OCI-LY7 (cell line): ENCODE data around the gene JPH3. TPM values are rescaled to one million over a fixed set of nuclear protein-coding genes. Genes with fewer than 3 reads are reported as not detected.

Source experiments
- BruUV-seq: library from RNA; stranded (reverse); fragments of 400-500 nt; replicated peaks from 2 replicates; lab custom pipeline; 2021; lab: Mats Ljungman, UMichigan
- CTCF ChIA-PET: fragments of 300-600 bp; sonication (Branson Sonifier 250); formaldehyde crosslinking; loops from one replicate; lab custom pipeline; 2022; ENCODE audit warnings: antibody characterized with exemption; ENCODE audit not compliant: unreplicated experiment; lab: Charles Lee
- POLR2A ChIA-PET: fragments of 300-600 bp; sonication (Branson Sonifier 250); formaldehyde crosslinking; loops from one replicate; lab custom pipeline; 2022; ENCODE audit warnings: antibody characterized with exemption; lab: Charles Lee
- DNase-seq: peaks from one replicate; pipeline ENCODE4 v3.0.0-alpha.2; 2015; ENCODE audit warnings: low spot score
- H2AFZ ChIP-seq: fragments of 200-600 bp; sonication (generic), shearing (Covaris generic); 2 replicates; pipeline ENCODE4 v1.6.1; 2014; ENCODE audit warnings: mild to moderate bottlenecking, antibody characterized with exemption, low read length, moderate library complexity
- H3K27ac ChIP-seq: fragments of 200-600 bp; sonication (generic); 2 replicates; pipeline ENCODE4 v1.5.1; 2014; ENCODE audit warnings: mixed run types, low read depth, mild to moderate bottlenecking, moderate library complexity, low read length, inconsistent platforms; ENCODE audit not compliant: poor library complexity, severe bottlenecking
- H3K36me3 ChIP-seq: fragments of 200-600 bp; sonication (generic); 2 replicates; pipeline ENCODE4 v1.6.1; 2014; ENCODE audit warnings: mild to moderate bottlenecking, antibody characterized with exemption, low read length, moderate library complexity, mixed read lengths; ENCODE audit not compliant: insufficient read depth
- H3K4me1 ChIP-seq: fragments of 200-600 bp; sonication (generic); 2 replicates; pipeline ENCODE4 v1.5.1; 2014; ENCODE audit warnings: mild to moderate bottlenecking, low read length; ENCODE audit not compliant: insufficient read depth, poor library complexity, severe bottlenecking
- H3K4me2 ChIP-seq: fragments of 200-600 bp; sonication (generic); 2 replicates; pipeline ENCODE4 v1.6.1; 2014; ENCODE audit warnings: mild to moderate bottlenecking, low read length
- H3K4me3 ChIP-seq: fragments of 200-600 bp; sonication (generic); 2 replicates; pipeline ENCODE4 v1.5.1; 2014; ENCODE audit warnings: mild to moderate bottlenecking, low read depth, low read length; ENCODE audit not compliant: poor library complexity, severe bottlenecking
- H3K79me2 ChIP-seq: fragments of 200-600 bp; sonication (generic); 2 replicates; pipeline ENCODE4 v1.6.1; 2016; ENCODE audit warnings: low read depth, mild to moderate bottlenecking, low read length, moderate library complexity, mixed read lengths; ENCODE audit not compliant: insufficient read depth
- H3K9me2 ChIP-seq: fragments of 200-600 bp; sonication (generic); 2 replicates; pipeline ENCODE4 v1.6.1; 2016; ENCODE audit warnings: mild to moderate bottlenecking, low read length, mixed read lengths; ENCODE audit not compliant: insufficient read depth
- H3K9me3 ChIP-seq: fragments of 200-600 bp; sonication (generic); 2 replicates; pipeline ENCODE4 v1.6.1; 2014; ENCODE audit warnings: mild to moderate bottlenecking, mixed run types, low read length, mixed read lengths
- H4K20me1 ChIP-seq: fragments of 200-600 bp; sonication (generic); 2 replicates; pipeline ENCODE4 v1.6.1; 2014; ENCODE audit warnings: mild to moderate bottlenecking, antibody characterized with exemption, low read length, moderate library complexity, mixed read lengths; ENCODE audit not compliant: insufficient read depth
- EZH2phosphoT487 ChIP-seq: fragments of 200-600 bp; sonication (generic); IDR thresholded peaks from 2 replicates; pipeline ENCODE4 v1.6.1; 2018; ENCODE audit warnings: low read depth, borderline replicate concordance, mild to moderate bottlenecking, mixed run types, antibody characterized with exemption, low read length, moderate library complexity, mixed read lengths
- intact Hi-C: fragments of 100-400 bp; cut with micrococcal nuclease; formaldehyde crosslinking; loops from one replicate; pipeline ENCODE4 v1.10.0; 2022; ENCODE audit not compliant: unreplicated experiment
- total RNA-seq, 2 experiments: library from RNA; depleted of rRNA in 1 of 2; stranded (reverse); fragments of >200 nt in 1 of 2; shearing (Covaris generic) in 1 of 2; gene quantifications; 2 replicates each; pipeline ENCODE4 v1.2.3, GENCODE V29; 2014 to 2022
- TF ChIP-seq, protein P1 (sequence below): fragments of 200-600 bp; sonication (generic); conservative IDR thresholded peaks from 2 replicates; pipeline ENCODE4 v1.5.1; 2014; ENCODE audit warnings: mild to moderate bottlenecking, antibody characterized with exemption, low read length, moderate library complexity, mixed read lengths

The JPH3 gene
- total RNA-seq, 2 experiments from 2014 or later, result not detected

DNA sequence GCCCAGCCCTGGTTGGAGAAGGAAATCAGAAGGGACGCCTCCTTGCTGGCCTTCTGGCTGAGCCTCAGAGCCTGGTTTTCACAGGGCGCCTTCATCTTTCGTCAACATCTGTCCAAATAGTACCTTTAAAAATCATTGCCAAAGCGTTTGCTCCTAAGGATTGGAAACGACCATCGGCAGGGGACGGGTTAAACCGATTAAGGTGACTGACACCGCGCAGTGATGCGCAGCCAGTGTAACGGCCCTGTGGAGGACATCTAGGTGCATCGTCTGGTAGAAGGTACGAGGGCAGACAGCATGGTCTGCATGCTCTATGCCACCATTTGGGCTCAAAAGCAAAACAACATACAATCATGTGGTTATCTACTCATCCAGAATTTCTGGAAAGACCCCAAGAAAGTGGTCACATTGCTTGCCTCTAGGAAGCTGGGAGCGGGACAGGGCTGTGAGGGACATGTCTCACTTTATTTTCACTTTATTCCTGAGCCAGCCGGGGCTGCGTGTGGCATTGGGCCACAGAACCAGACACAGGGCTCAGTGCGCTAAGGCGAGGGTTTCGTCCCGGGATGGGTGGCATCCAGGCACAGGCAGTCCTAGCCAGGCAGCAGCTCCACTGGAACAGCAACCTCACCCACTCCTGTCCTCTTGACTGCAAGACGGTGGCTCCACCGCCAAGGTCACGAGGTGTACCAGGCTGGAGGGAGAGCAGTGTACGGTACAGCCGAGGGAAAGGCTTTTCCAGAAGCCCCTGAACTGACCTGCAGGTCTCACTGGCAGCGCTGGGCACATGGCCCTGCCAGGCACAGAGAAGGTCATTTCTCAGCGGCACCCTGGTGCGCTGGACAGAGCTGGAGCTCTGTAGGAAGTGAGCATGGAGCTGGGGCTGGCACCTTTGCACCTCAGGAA, 40.9 kb upstream of the JPH3 start:
- DNase-seq, result no peak
- H3K4me2 ChIP-seq, result no peak overlapping the region
- H2AFZ ChIP-seq, result no peak overlapping the region
- no peaks in the 10 kb centered on the region for H4K20me1 ChIP-seq
- BruUV-seq, result no TSS peak
- no peaks in the 10 kb centered on the region for H3K9me3 ChIP-seq
- H3K9me2 ChIP-seq, result no peaks in the 10 kb centered on the region
- H3K36me3 ChIP-seq, result no peaks in the 10 kb centered on the region
- intact Hi-C loops, result no loop called here
- H3K4me3 ChIP-seq, result no peak overlapping the region
- ChIA-PET POLR2A (interaction anchor here (0.7 to 1.5 kb wide), 2 partner anchors 10 to 173 kb away, joined by 3 read pairs; no protein-coding TSS in a partner anchor), CTCF (no interaction called here)
- no peaks in the 10 kb centered on the region for H3K4me1 ChIP-seq
- H3K27ac ChIP-seq, result no peak overlapping the region
- H3K79me2 ChIP-seq, result no peaks in the 10 kb centered on the region
- TF ChIP-seq, protein P1, sequence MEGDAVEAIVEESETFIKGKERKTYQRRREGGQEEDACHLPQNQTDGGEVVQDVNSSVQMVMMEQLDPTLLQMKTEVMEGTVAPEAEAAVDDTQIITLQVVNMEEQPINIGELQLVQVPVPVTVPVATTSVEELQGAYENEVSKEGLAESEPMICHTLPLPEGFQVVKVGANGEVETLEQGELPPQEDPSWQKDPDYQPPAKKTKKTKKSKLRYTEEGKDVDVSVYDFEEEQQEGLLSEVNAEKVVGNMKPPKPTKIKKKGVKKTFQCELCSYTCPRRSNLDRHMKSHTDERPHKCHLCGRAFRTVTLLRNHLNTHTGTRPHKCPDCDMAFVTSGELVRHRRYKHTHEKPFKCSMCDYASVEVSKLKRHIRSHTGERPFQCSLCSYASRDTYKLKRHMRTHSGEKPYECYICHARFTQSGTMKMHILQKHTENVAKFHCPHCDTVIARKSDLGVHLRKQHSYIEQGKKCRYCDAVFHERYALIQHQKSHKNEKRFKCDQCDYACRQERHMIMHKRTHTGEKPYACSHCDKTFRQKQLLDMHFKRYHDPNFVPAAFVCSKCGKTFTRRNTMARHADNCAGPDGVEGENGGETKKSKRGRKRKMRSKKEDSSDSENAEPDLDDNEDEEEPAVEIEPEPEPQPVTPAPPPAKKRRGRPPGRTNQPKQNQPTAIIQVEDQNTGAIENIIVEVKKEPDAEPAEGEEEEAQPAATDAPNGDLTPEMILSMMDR, result no peak
- TF ChIP-seq EZH2phosphoT487, result no peak

DNA sequence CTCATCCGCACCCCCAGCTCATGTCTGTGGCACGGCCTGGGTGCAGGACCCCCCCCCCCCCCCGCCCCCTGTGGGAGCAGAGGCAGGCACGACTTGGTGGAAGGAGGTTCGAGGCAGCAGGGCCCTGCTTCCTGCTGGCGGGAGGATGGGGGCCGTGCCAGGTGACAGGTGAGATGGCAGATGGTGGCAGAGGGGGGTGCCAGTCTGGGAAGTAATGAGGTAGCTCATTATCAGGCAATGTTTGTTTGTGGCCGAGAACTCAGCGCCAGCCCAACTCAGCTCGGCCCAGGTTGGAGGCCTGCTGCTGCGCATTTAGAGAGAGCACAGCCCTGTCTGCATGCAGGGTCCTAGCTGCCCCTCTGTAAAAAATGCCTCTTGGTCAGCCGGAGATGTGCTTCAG, 40.1 kb upstream of the JPH3 start:
- TF ChIP-seq, protein P1, result no peak
- TF ChIP-seq EZH2phosphoT487, result no peak
- Histone ChIP-seq H3K4me3 (no peak overlapping the region), H3K36me3 (no peaks in the 10 kb centered on the region), H3K9me3 (no peaks in the 10 kb centered on the region), H2AFZ (no peak overlapping the region), H3K9me2 (no peaks in the 10 kb centered on the region), H3K27ac (no peak overlapping the region), H3K4me1 (no peaks in the 10 kb centered on the region), H4K20me1 (no peaks in the 10 kb centered on the region), H3K4me2 (no peak overlapping the region), H3K79me2 (no peaks in the 10 kb centered on the region)
- POLR2A ChIA-PET, result interaction anchor here (0.7 to 1.5 kb wide), 2 partner anchors 9 to 172 kb away, joined by 3 read pairs; no protein-coding TSS in a partner anchor
- no TSS peak for BruUV-seq
- CTCF ChIA-PET, result no interaction called here
- DNase-seq, result no peak
- intact Hi-C loops, result no loop called here

DNA sequence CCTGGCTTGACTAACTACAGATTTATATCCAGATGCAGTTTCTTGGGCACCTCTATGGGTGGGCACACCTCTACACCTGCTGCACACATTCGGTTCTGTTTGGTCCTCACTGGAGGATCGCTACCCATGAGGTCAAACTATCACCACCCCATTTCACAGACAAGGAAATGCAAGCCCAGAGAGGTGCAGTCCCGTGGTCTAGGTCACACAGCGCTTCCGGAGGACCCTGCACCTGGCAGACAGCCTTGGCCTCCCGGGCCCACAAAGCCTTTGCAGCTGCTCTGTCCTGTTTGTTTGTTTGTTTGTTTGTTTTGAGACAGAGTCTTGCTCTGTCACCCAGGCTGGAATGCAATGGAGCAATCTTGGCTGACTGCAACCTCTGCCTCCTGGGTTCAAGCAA, 39.3 kb upstream of the JPH3 start:
- intact Hi-C loops, result no loop called here
- no TSS peak for BruUV-seq
- no peak overlapping the region for H3K4me2 ChIP-seq

More for the DNA sequence above, 39.3 kb upstream of the JPH3 start:
- H3K9me3 ChIP-seq, result no peaks in the 10 kb centered on the region
- POLR2A ChIA-PET, result interaction anchor here (1.5 kb wide), 1 partner anchor 8 kb away, joined by 3 read pairs; no protein-coding TSS in a partner anchor
- H3K79me2 ChIP-seq, result no peaks in the 10 kb centered on the region
- no peaks in the 10 kb centered on the region for H3K36me3 ChIP-seq
- no peaks in the 10 kb centered on the region for H3K4me1 ChIP-seq
- no peaks in the 10 kb centered on the region for H3K9me2 ChIP-seq
- H4K20me1 ChIP-seq, result no peaks in the 10 kb centered on the region
- DNase-seq, result no peak
- no peak overlapping the region for H3K4me3 ChIP-seq
- H3K27ac ChIP-seq, result no peak overlapping the region
- H2AFZ ChIP-seq, result no peak overlapping the region
- CTCF ChIA-PET, result no interaction called here
- TF ChIP-seq, protein P1, result no peak
- no peak for TF ChIP-seq EZH2phosphoT487
